NCI-H187 treated with DMSO at 0.1 percent for 48 hours (cell line): ENCODE measurements around the gene PARP14.

ENCODE experiments used
- DNase-seq: peaks from one replicate; lab custom pipeline; 2025; lab: John Stamatoyannopoulos, UW

Gene PARP14

DNA sequence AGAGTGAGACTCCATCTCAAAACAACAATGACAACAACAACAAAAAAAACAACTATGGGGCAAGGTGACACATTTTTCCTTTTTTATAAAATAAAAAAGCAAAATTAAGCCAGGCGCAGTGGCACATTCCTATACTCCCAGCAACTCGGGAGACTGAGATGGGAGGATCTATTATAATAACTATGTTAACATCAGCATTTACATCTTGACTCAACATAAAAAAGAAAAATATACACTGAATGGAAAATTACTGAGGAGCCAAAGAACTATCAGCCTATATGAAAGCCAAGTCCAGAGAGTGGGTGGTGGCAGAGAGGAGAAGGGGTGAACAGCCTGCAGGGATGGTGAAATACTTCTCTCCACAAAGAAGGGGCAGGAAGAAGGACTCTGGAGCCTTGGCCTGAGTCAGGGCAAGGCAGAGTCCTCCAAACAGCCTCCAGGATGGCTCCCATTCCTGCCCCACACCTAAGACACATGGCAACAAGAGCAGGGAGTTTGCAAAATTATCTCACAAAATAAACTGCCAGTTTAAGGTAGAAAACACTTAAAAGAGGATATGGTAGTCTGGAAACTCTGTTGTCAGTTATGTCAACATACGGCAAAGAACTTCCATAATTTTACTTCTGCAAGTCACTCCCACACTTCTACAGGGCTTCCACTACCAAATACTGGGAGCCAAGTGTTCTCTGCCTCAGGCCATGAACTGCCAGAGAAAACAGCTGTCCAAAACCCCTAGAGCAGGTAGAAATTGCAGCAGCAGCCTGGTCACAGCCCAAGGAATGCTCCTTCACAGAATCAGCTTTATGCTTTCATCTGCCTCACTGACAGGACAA is 87.1 kb downstream of the PARP14 start:
- DNase-seq, result no peak

- no peak for DNase-seq
Measured at GRCh38 chr3:122770521-122771202, 90.0 kb downstream of the PARP14 start.

DNA sequence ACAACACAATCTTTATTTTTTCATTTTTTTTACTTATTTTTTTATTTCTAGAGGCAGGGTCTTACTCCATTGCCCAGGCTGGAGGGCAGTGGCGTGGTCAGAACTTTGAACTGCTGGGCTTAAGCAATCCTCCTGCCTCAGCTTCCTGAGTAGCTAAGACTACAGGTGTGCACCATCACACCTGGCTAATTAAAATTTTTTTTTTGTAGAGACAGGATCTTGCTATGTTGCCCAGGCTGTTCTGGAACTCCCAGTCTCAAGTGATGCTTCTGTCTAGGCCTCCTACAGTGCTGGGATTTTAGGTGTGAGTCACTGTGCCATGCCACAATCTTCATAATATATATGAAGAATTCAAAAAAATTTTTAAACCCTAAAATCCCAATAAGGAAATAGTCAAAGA is 92.2 kb downstream of the PARP14 start:
- DNase-seq, result no peak

DNA sequence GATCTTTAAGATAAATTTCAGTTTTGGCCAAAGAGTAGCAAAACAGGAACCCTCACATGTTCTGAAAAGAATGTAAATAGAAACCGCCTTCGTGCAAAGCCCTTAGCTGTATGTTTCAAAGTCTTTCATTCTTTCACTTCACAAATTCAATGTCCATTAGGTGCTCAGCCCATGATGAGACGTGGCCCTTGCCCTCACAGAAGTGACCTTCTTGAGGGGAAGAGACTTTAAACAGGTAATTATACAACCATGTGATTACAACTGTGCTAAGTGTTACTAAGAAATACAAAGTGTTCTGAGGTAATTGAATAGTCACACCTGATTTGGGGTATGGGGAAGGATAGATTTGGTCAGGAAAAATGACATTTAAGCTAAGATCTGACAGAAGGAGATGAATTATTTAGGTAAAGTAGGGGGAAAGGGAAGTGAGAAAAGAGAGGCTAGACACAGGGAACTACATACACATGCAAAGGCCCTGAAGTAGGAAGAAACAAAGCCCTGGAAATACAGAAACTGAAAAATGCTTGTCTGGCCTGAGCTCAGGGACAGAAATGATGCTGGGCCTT is 93.4 kb downstream of the PARP14 start:
- DNase-seq, result no peak

DNA sequence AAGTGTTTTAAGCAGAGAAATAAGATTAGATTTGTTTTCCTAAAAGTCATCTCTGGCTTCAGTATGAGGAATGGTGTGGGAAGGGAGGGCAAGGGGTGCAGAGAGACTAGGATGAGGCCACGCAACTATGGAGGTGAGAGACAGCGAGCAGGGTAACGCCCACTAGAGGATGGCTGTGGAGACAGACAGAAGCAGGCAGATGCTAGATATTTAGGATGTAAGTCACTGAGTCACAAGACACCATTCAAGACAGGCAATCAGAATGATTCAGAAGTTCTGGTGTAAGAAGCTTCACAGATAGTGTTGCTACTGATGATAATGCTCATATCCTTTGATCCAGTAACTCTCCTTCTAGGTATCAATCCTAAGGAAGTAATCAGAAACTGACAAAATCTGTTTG is 93.9 kb downstream of the PARP14 start:
- no peak for DNase-seq

GRCh38 chr3:122776675-122777468 is 96.2 kb downstream of the PARP14 start:
- no peak for DNase-seq

DNA sequence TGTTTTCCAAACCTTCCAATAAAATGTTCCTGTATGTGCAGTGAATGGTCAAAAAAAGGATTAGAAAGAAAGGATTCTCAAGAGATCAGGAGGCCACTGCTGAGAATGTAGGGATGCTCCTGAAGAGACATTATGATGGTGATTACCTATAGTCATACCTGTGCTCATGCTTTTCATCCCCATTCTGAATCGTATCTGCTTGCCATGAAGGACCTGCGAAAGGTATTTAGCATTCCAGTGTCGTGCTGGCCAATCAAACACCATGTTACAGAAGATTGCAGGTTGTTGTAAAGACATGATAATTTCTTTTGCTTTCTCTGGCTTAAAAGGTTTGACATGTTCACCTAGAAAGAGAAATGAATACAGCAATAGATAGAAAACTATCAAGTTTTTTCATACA is 96.9 kb downstream of the PARP14 start:
- no peak for DNase-seq
